OCI-LY1 (cell line): ENCODE results near the gene MNX1.

Experiments
- H2AFZ ChIP-seq: fragments of 200-600 bp; sonication (generic), shearing (Covaris generic); 2 replicates; pipeline ENCODE4 v1.6.0; 2014; ENCODE audit warnings: antibody characterized with exemption, mild to moderate bottlenecking, low read length
- H3F3A ChIP-seq: fragments of 200-600 bp; sonication (generic), shearing (Covaris generic); 2 replicates; pipeline ENCODE4 v1.6.0; 2014; ENCODE audit warnings: mild to moderate bottlenecking, antibody characterized with exemption, low read length, moderate library complexity; ENCODE audit not compliant: insufficient read depth
- H3K27ac ChIP-seq: fragments of 200-600 bp; sonication (generic); 2 replicates; pipeline ENCODE4 v1.5.1; 2014; ENCODE audit warnings: low read length, mixed run types, mild to moderate bottlenecking, low read depth; ENCODE audit not compliant: poor library complexity, severe bottlenecking
- H3K27me3 ChIP-seq: fragments of 200-600 bp; sonication (generic); 2 replicates; pipeline ENCODE4 v1.6.0; 2014; ENCODE audit warnings: antibody characterized with exemption, mild to moderate bottlenecking, low read length, moderate library complexity; ENCODE audit not compliant: insufficient read depth
- H3K36me3 ChIP-seq: fragments of 200-600 bp; sonication (generic); 2 replicates; pipeline ENCODE4 v1.6.1; 2014; ENCODE audit warnings: mild to moderate bottlenecking, antibody characterized with exemption, low read length, moderate library complexity, mixed read lengths; ENCODE audit not compliant: insufficient read depth
- H3K4me1 ChIP-seq: fragments of 200-600 bp; sonication (generic); 2 replicates; pipeline ENCODE4 v1.5.1; 2014; ENCODE audit warnings: mild to moderate bottlenecking, low read length, moderate library complexity; ENCODE audit not compliant: insufficient read depth, severe bottlenecking
- H3K4me2 ChIP-seq: fragments of 200-600 bp; sonication (generic), shearing (Covaris generic); 2 replicates; pipeline ENCODE4 v1.6.1; 2014; ENCODE audit warnings: low read length
- H3K4me3 ChIP-seq: fragments of 200-600 bp; sonication (generic); 2 replicates; pipeline ENCODE4 v1.5.1; 2014; ENCODE audit warnings: low read length, low read depth, mild to moderate bottlenecking, mixed read lengths; ENCODE audit not compliant: poor library complexity, severe bottlenecking
- H3K79me2 ChIP-seq: fragments of 200-600 bp; shearing (Covaris generic); 2 replicates; pipeline ENCODE4 v1.6.1; 2016; ENCODE audit warnings: mixed run types, low read length, mixed read lengths; ENCODE audit not compliant: insufficient read depth
- H3K9ac ChIP-seq: fragments of 200-600 bp; sonication (generic), shearing (Covaris generic); 2 replicates; pipeline ENCODE4 v1.6.1; 2014; ENCODE audit warnings: mild to moderate bottlenecking, low read length, mixed read lengths
- H3K9me2 ChIP-seq: fragments of 200-600 bp; sonication (generic), shearing (Covaris generic); 2 replicates; pipeline ENCODE4 v1.6.1; 2014; ENCODE audit warnings: low read depth, mild to moderate bottlenecking, low read length, mixed read lengths
- H3K9me3 ChIP-seq: fragments of 200-600 bp; shearing (Covaris generic); 2 replicates; pipeline ENCODE4 v1.6.1; 2014; ENCODE audit warnings: low read length, mixed read lengths
- H4K20me1 ChIP-seq: fragments of 200-600 bp; sonication (generic), shearing (Covaris generic); 2 replicates; pipeline ENCODE4 v1.6.0; 2016; ENCODE audit warnings: mild to moderate bottlenecking, low read length; ENCODE audit not compliant: insufficient read depth
- EZH2 ChIP-seq: fragments of 200-600 bp; sonication (generic), shearing (Covaris generic); IDR thresholded peaks from 2 replicates; pipeline ENCODE4 v1.8.0; 2017; ENCODE audit warnings: borderline replicate concordance, mixed run types, mild to moderate bottlenecking, antibody characterized with exemption, low read length, moderate library complexity, mixed read lengths
- TF ChIP-seq, protein P1 (sequence below): fragments of 200-600 bp; sonication (generic), shearing (Covaris generic); IDR thresholded peaks from 2 replicates; pipeline ENCODE4 v1.5.1; 2017; ENCODE audit warnings: mild to moderate bottlenecking, antibody characterized with exemption, low read length, moderate library complexity, mixed read lengths

MNX1 gene

DNA sequence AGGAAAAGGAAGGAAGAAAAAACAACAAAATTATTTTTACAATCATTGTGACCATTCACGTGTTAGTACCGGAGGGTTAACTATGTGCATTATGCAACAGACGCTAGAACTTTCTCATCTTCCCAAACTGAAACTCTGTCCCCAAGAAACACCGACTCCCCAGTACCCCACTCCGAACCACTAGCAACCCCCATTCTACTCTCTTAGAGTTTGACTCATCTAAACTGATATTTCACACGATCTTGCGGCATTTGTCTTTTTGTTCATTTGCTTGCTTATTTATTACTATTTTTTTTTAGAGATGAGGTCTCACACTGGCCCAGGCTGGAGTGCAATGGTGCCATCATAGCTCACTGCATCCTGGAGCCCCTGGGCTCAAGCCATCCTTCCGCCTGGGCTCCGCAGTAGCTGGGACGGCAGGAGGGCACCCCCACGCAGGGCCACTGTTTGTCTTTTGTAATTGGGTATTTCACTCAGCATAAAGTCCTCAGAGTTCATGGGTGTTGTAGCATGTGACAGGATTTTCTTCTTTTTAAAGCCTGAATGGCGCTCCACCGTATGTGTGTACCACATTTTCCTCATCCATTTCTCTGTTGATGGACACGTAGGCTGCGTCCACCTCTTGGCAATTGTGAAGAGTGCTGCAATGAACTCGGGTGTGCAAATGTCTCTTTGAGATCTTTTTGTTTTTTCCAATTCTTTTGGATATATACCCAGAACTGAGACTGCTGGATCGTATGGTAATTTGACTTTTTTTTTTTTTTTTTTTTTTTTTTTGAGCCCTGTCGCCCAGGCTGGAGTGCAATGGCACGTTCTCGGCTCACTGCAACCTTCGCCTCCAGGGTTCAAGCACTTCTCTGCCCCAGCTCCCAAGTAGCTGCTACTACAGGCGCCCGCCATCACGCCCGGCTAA lies 9.5 kb downstream of the MNX1 start:
- Histone ChIP-seq H3K9me3 (no peaks in the 10 kb centered on the region), H3K4me1 (peaks cover 17% of the 10 kb centered on the region), H3K27ac (no peak overlapping the region), H3K9me2 (no peaks in the 10 kb centered on the region), H3K36me3 (no peaks in the 10 kb centered on the region), H3K4me3 (peak overlapping the region; percentile 63), H3F3A (no peaks in the 10 kb centered on the region), H3K9ac (no peak overlapping the region), H3K4me2 (peak overlapping the region; percentile 92), H4K20me1 (no peaks in the 10 kb centered on the region), H2AFZ (no peak overlapping the region), H3K27me3 (peaks cover 18% of the 10 kb centered on the region; the same call in 1 of the 2 replicates), H3K79me2 (no peaks in the 10 kb centered on the region)
- TF ChIP-seq, protein P1, sequence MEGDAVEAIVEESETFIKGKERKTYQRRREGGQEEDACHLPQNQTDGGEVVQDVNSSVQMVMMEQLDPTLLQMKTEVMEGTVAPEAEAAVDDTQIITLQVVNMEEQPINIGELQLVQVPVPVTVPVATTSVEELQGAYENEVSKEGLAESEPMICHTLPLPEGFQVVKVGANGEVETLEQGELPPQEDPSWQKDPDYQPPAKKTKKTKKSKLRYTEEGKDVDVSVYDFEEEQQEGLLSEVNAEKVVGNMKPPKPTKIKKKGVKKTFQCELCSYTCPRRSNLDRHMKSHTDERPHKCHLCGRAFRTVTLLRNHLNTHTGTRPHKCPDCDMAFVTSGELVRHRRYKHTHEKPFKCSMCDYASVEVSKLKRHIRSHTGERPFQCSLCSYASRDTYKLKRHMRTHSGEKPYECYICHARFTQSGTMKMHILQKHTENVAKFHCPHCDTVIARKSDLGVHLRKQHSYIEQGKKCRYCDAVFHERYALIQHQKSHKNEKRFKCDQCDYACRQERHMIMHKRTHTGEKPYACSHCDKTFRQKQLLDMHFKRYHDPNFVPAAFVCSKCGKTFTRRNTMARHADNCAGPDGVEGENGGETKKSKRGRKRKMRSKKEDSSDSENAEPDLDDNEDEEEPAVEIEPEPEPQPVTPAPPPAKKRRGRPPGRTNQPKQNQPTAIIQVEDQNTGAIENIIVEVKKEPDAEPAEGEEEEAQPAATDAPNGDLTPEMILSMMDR, result no peak
- TF ChIP-seq EZH2, result no peak

DNA sequence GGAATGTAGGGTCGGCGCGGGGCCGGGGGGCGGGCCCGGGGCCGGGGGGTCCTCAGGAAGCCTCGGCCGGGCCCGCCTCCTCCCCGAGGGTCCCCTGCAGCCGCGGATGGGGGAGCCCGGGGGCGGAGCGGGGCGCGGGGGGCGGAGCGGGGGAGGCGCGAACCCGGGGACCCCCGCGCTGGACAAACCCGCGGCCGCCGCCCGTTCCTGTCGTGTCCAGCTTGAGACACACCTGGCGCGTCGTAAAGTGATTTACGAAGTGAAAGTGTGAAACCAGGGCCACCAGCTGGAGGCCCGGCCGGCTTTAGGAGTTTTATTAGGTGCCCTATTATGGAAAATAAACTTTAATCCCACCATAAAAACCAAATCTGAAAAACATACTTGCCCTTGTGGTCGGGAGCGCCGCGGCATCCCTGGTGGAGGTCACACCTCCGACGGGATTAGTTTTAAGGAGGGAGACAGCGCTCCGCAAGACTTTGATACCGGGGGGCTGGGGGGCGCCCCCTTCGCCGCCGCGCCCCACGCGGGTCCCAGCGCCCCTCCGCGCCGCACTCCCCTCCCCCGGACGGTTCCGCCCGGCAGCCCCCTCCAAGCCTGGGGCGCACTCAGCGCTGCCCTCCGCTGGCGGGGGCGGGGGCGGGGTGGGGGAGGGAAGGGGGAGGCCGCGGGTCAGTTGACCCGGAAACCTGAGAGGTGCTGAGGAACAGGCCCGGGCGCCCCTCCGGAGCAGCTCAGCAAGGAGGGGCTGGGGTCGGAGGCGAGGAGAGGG lies 10.3 kb downstream of the MNX1 start:
- Histone ChIP-seq H3K4me3 (peak overlapping the region; percentile 63), H3K27me3 (peaks cover 18% of the 10 kb centered on the region; the same call in 1 of the 2 replicates), H3F3A (no peaks in the 10 kb centered on the region), H2AFZ (0 out of 2 replicates have a peak overlapping the region, but pooled peaks have one; percentile 57), H3K9ac (0 out of 2 replicates have a peak overlapping the region, but pooled peaks have one; percentile 39), H3K79me2 (no peaks in the 10 kb centered on the region), H3K36me3 (no peaks in the 10 kb centered on the region), H3K9me3 (no peaks in the 10 kb centered on the region), H3K9me2 (no peaks in the 10 kb centered on the region), H3K27ac (no peak overlapping the region), H3K4me1 (peaks cover 17% of the 10 kb centered on the region), H4K20me1 (no peaks in the 10 kb centered on the region), H3K4me2 (peak overlapping the region; percentile 92)
- no peak for TF ChIP-seq EZH2
- TF ChIP-seq, protein P1, result no peak

DNA sequence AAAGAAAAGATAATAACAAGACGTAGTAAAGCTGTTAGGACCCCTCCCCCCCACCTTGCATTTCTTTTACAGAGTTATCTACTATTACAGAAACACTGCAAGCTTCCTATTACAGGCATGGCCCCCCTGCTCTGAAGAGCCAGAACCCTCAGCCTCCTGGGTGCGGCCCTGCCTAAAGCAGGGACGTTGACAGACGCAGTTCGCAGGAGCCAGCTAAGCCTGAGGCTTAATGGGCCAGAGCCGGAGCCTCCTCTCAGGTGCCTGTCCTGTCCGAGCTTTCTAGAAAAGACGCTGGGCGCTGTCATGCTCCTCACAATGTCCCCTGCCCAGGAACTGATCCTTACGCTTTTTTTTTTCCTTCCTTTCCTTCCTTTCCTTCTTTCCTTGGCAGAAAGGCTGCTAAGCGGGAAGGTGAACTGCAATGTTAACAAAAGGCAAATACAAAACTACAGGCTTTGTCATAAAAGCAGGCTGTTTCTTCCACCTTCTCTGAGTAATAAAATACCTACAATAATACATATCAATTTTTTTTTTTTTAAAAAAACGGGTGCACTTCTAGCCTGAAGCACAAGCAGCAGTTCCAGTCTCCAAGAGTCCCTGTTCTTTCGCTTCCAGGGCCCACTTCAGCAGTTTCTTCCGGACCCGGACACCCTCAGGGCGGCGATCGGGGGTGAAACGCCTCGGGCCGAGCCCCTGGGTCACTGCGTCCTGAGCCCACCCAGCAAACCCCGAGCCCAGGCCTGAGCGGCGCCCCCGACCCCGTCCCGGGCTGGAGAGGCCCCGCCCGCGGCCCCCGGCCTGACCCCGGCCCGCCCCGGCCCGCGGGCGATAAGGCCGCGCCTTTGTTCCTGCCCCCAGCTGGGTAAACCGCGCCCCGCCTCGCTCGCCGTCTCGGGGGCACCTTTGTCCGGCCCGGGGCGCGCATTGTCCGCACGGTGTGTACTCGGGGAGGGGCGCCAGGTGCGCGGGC lies 11.2 kb downstream of the MNX1 start:
- TF ChIP-seq, protein P1, result no peak
- no peak for TF ChIP-seq EZH2
- no peaks in the 10 kb centered on the region for H3K9me3 ChIP-seq
- no peak overlapping the region for H3K27ac ChIP-seq
- no peaks in the 10 kb centered on the region for H4K20me1 ChIP-seq
- H2AFZ ChIP-seq, result no peak overlapping the region
- no peaks in the 10 kb centered on the region for H3F3A ChIP-seq
- peak overlapping the region; percentile 92 for H3K4me2 ChIP-seq
- no peaks in the 10 kb centered on the region for H3K79me2 ChIP-seq
- H3K27me3 ChIP-seq, result peaks cover 18% of the 10 kb centered on the region; the same call in 1 of the 2 replicates
- H3K4me3 ChIP-seq, result peak overlapping the region; percentile 63
- H3K4me1 ChIP-seq, result peaks cover 17% of the 10 kb centered on the region
- no peaks in the 10 kb centered on the region for H3K9me2 ChIP-seq
- no peaks in the 10 kb centered on the region for H3K36me3 ChIP-seq
- no peak overlapping the region for H3K9ac ChIP-seq
